Right cardiac atrium (tissue), 5 donors: ENCODE results near the gene ITGAE. TPM values are rescaled to one million over a fixed set of nuclear protein-coding genes. Genes with fewer than 3 reads are reported as not detected.
A peak's percentile ranks its signal among the peaks of the same experiment; 100 is the strongest.

ENCODE experiments used
- ATAC-seq, 2 donors: fragments of 200-7000 bp; cut with Tn5 transposase; one replicate each; pipeline versions ENCODE4 v1.8.0 to v1.9.1; 2020; ENCODE audit warnings: moderate library complexity in 2 of 2, mild to moderate bottlenecking in 1 of 2
- DNase-seq, 3 donors: peaks; one replicate each; pipeline ENCODE4 v3.0.0-alpha.2; 2020
- H3K27ac ChIP-seq: one replicate; pipeline ENCODE4 v1.5.1; 2013; ENCODE audit warnings: mild to moderate bottlenecking, low read length, control low read depth, moderate library complexity
- H3K27me3 ChIP-seq: one replicate; pipeline ENCODE4 v1.6.1; 2013; ENCODE audit not compliant: control insufficient read depth, insufficient read depth
- H3K4me1 ChIP-seq: one replicate; pipeline ENCODE4 v1.6.1; 2013; ENCODE audit warnings: low read length; ENCODE audit not compliant: control insufficient read depth, insufficient read depth
- H3K4me3 ChIP-seq: one replicate; pipeline ENCODE4 v1.5.1; 2013; ENCODE audit warnings: low read length, control low read depth
- H3K9me3 ChIP-seq: one replicate; pipeline ENCODE4 v1.6.1; 2013; ENCODE audit warnings: low read length; ENCODE audit not compliant: control insufficient read depth
- WGBS: extraction: QIAGEN DNeasy Blood & Tissue Kit; methylation state at CpG from one replicate; pipeline ENCODE4 v1.1.7; 2013; 5-methylcytosine and 5-hydroxymethylcytosine counted together
- intact Hi-C, 4 donors: fragments of 100-400 bp; cut with DNase I; formaldehyde crosslinking; loops; one replicate each; pipeline versions ENCODE4 v1.11.0 to v1.14.0; 2022 to 2023
- polyA plus RNA-seq: library from polyadenylated mRNA; stranded (reverse); fragments of 200-250 nt; gene quantifications from one replicate; pipeline ENCODE4 v1.2.3, GENCODE V29; 2013
- total RNA-seq, 4 donors: library from RNA; stranded (reverse); fragmentation: NEBNext Ultra II Directional; extraction: Animal tissue kit (Norgen Biotek cat#: 25700); gene quantifications; one replicate each; pipeline ENCODE4 v1.2.1, GENCODE V29; 2021
- donor health status: healthy with polysubstance abuse.
- donor health status: DM: no; HTN: yes; CAD: no.
- donor health status: DM: no; HTN: no; CAD: no.
- donor health status: DM: no; HTN: yes; CAD: no; lungs with severe emphysema.
- donor health status: DM: yes; HTN: yes; CAD: no.

ITGAE gene
- total and polyA plus RNA-seq, 5 donors = 21.9 to 39.4 (median 23.8) TPM

GRCh38 chr17:3772764-3773163 lies 28.2 kb downstream of the ITGAE start:
- 78% methylated on average over 12 of the region's 12 CpGs for whole genome bisulfite sequencing
- Histone ChIP-seq H3K4me1 (no peaks in the 10 kb centered on the region), H3K27me3 (no peaks in the 10 kb centered on the region), H3K27ac (no peak overlapping the region), H3K9me3 (no peaks in the 10 kb centered on the region), H3K4me3 (no peak overlapping the region)
- intact Hi-C loops = no loop called here
- ATAC-seq (no peak), DNase-seq (no peak)

GRCh38 chr17:3771140-3771539 lies 29.8 kb downstream of the ITGAE start:
- intact Hi-C loops = no loop called here
- Histone ChIP-seq H3K27ac (no peak overlapping the region), H3K4me3 (no peak overlapping the region), H3K9me3 (no peaks in the 10 kb centered on the region), H3K27me3 (no peaks in the 10 kb centered on the region), H3K4me1 (no peaks in the 10 kb centered on the region)
- 79% methylated on average over 16 of the region's 16 CpGs for WGBS
- DNase-seq = no peak
- no peak for ATAC-seq

GRCh38 chr17:3770466-3770865 lies 30.5 kb downstream of the ITGAE start:
- Histone ChIP-seq H3K4me3 (no peak overlapping the region), H3K9me3 (no peaks in the 10 kb centered on the region), H3K27me3 (no peaks in the 10 kb centered on the region), H3K4me1 (no peaks in the 10 kb centered on the region), H3K27ac (no peak overlapping the region)
- intact Hi-C loops = no loop called here
- DNase-seq (no peak), ATAC-seq (no peak)
- 60% methylated on average over 8 of the region's 8 CpGs for WGBS

- no peak for DNase-seq
- Histone ChIP-seq H3K4me1 (no peaks in the 10 kb centered on the region), H3K27ac (no peak overlapping the region), H3K4me3 (no peak overlapping the region), H3K27me3 (no peaks in the 10 kb centered on the region), H3K9me3 (no peaks in the 10 kb centered on the region)
- ATAC-seq = peak in 1 of 2 donors; percentile 32
- WGBS = 48% methylated on average over 8 of the region's 8 CpGs
- intact Hi-C loops = no loop called here
Measured at GRCh38 chr17:3768769-3769168, 32.2 kb downstream of the ITGAE start.

- Histone ChIP-seq H3K27ac (no peak overlapping the region), H3K4me3 (no peak overlapping the region), H3K4me1 (no peaks in the 10 kb centered on the region), H3K27me3 (no peaks in the 10 kb centered on the region), H3K9me3 (no peaks in the 10 kb centered on the region)
- 73% methylated on average over 9 of the region's 9 CpGs for WGBS
- intact Hi-C loops = no loop called here
- DNase-seq (no peak), ATAC-seq (no peak)
Measured at GRCh38 chr17:3768341-3768740, 32.6 kb downstream of the ITGAE start.

- H3K27me3 ChIP-seq = no peaks in the 10 kb centered on the region
Measured at GRCh38 chr17:3766779-3767178, 34.2 kb downstream of the ITGAE start.

GRCh38 chr17:3765981-3766380 lies 35.0 kb downstream of the ITGAE start:
- Histone ChIP-seq H3K27me3 (no peaks in the 10 kb centered on the region), H3K9me3 (no peaks in the 10 kb centered on the region), H3K27ac (no peak overlapping the region), H3K4me1 (no peaks in the 10 kb centered on the region), H3K4me3 (no peak overlapping the region)
- 93% methylated on average over 9 of the region's 9 CpGs for WGBS
- ATAC-seq (no peak), DNase-seq (no peak)
- intact Hi-C loops = no loop called here

More at GRCh38 chr17:3766779-3767178, 34.2 kb downstream of the ITGAE start:
- H3K9me3 ChIP-seq = no peaks in the 10 kb centered on the region
- DNase-seq (no peak), ATAC-seq (no peak)
- no peaks in the 10 kb centered on the region for H3K4me1 ChIP-seq
- H3K27ac ChIP-seq = no peak overlapping the region
- H3K4me3 ChIP-seq = no peak overlapping the region
- WGBS = 90% methylated on average over 8 of the region's 8 CpGs
- intact Hi-C loops = no loop called here

GRCh38 chr17:3763777-3764170 lies 37.2 kb downstream of the ITGAE start:
- Histone ChIP-seq H3K4me3 (no peak overlapping the region), H3K27ac (no peak overlapping the region), H3K27me3 (no peaks in the 10 kb centered on the region), H3K9me3 (peaks cover 2% of the 10 kb centered on the region), H3K4me1 (no peaks in the 10 kb centered on the region)
- intact Hi-C loops = no loop called here
- WGBS = 64% methylated on average over 3 of the region's 3 CpGs
- DNase-seq = no peak
- no peak for ATAC-seq

- ATAC-seq (no peak), DNase-seq (no peak)
- H3K4me3 ChIP-seq = no peak overlapping the region
- H3K27me3 ChIP-seq = no peaks in the 10 kb centered on the region
- intact Hi-C loops = no loop called here
- no peaks in the 10 kb centered on the region for H3K4me1 ChIP-seq
- no peak overlapping the region for H3K27ac ChIP-seq
- H3K9me3 ChIP-seq = peaks cover 2% of the 10 kb centered on the region
- WGBS = 86% methylated on average over 14 of the region's 14 CpGs
Measured at GRCh38 chr17:3762922-3763776, 37.8 kb downstream of the ITGAE start.

GRCh38 chr17:3761918-3762380 lies 39.0 kb downstream of the ITGAE start:
- no peak overlapping the region for H3K27ac ChIP-seq
- ATAC-seq = no peak
- WGBS = 78% methylated on average over 16 of the region's 16 CpGs
- peaks cover 2% of the 10 kb centered on the region for H3K9me3 ChIP-seq
- no peak overlapping the region for H3K4me3 ChIP-seq
- no peaks in the 10 kb centered on the region for H3K4me1 ChIP-seq
- DNase-seq = no peak
- intact Hi-C loops = no loop called here
- no peaks in the 10 kb centered on the region for H3K27me3 ChIP-seq

GRCh38 chr17:3761036-3761917 lies 39.7 kb downstream of the ITGAE start:
- DNase-seq = no peak
- WGBS = 80% methylated on average over 23 of the region's 23 CpGs
- Histone ChIP-seq H3K27me3 (no peaks in the 10 kb centered on the region), H3K4me1 (no peaks in the 10 kb centered on the region), H3K27ac (no peak overlapping the region), H3K9me3 (peaks cover 2% of the 10 kb centered on the region), H3K4me3 (no peak overlapping the region)
- intact Hi-C loops = no loop called here
- ATAC-seq = no peak
